DMS53 treated with DMSO at 0.1 percent for 48 hours (cell line): Measurements from ENCODE around the gene AQP1.

Experiments used
- DNase-seq: peaks from one replicate; lab custom pipeline; 2025; ENCODE audit not compliant: unreplicated experiment; lab: John Stamatoyannopoulos, UW

AQP1 gene

DNA sequence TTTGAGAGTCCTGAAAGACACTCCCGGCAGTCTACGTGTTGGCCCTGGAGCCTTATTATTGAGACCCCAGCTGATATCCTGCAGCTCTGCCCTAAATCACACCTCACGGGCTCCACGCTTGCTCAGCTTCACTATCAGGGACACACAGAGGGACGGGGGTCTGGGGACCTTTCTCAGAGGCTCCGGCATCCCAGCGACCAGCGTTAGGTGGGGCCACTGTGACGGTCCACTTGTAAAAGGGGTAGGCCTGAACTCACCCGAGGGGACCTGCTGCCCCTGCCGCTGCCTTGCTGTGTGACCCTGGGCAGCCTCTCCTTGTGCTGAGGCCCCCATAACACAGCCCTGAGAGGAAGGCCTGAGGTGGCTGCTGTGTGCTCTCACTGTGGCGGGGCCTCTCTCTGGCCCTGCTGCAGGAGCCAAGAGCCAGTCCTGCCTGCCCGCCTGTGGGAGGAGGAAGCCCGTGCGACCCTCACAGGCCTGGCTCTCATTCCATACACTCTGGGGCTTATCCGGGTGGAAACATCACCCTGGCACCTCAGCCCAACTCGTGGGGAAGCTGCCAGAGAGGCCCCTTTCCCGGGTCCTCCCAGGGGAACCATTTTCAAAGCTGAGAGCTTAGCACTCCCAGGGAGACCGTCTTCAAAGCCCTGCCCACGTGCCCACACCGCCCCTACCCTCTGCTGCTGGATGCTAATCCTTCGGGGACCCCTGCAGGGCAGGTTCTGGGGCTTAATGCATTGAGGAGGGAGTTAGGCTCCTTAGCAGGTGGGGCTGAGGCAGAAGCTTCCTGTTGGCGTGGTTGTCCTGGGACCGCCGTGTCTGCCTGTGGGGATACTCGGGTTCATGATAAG, 21.7 kb downstream of the AQP1 start:
- no peak for DNase-seq

DNA sequence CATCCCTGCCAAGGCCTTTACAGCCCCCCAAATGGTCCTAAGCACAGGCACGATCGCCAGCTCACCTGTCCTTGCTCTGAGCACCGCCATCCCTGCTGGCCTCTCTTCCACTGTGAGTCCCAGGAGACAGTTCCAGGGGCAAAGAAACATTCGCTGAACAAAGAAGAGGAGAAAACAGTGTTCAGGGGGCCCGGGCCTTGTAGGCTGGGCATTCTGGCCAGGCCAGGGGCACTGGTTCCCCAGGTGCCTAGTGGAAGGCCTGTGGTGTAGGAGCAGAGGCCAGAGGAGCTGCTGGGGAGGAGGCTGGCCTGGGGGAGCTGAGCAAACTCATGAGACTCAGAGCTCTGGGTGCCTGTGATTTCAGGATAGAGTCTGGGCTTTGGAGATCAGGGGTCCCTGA, 22.6 kb downstream of the AQP1 start:
- no peak for DNase-seq

DNA sequence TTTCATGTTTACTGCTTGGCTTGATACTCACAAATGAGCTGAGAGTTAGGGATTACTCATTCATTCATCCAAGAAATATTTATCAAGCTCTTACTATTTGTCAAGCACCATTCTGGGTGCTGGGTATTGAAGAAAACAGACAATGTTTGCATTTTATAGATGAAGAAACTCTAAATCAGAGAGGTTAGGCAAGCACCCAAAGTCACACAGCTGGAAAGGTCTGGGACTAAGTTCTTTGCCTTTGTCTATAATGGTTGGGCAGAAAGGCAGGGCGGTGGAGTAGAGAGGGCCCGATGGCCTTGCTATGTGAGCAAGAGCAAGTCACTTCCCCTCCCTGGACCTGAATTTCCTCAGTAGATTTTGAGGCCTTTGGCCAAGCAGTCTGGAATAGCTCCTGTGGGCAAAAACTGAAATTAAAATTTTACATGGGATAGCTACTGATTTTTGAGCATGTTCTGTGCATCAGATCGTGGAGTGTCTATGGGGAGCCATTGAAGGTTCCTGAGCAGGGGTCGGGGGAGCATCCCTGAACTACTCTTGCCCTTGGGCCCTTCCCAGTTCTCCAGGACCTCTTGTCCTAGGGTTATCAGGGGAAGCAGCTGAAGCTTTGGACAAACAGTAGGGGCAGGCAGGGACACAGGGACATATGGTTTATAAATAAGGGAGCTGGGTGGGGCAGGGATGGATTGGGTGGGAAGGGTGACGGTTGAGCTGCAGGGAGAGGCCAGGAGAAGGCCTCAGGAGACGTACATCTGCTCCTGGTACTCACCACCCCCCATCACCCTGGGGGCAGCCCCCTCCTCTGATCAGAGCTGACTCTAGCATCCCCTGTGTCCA, 23.3 kb downstream of the AQP1 start:
- no peak for DNase-seq

DNA sequence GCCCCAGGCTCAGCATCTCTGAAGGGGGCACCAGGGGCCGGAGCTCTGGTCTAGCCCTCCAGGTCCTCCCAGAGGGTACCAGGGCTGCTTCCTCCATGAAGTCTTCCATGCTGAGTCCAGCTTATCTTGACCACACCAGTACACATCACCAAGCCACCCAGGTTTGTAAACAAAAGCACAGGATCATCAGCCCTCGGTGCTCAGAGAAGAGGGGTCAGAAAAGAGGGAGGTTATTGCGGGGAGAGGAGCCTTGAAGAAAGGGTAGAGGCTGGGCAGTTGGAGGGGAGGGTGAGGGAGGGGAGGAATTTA, 23.9 kb downstream of the AQP1 start:
- no peak for DNase-seq

DNA sequence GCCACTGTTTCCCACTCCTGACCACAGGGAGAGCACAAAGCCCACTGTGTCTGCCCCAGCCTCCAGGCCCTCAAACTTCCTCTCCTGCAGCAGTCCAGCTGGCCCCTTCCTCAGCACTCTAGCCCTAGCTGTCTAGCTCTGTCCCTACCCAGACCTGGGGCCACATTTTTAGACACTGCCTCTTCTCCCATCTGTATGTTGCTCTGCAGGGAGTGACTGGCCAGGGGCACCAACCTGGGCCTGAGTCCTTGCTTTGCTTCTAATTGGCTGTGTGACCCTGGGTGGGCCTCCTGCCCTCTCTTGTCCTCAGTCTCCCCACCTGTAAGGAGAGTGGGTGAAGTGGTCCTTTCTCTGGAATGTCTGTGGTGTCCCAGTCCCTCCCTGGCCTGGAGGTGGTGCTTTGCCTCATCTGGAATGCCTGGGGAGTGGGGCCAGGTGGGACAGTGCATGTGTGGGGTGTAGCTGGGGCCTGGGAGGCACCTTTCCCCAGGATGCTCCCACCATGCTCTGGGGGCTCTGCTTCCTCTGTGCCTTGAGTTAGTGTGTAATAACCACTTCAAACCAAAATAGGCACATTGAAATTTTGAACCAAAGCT, 25.1 kb downstream of the AQP1 start:
- no peak for DNase-seq

DNA sequence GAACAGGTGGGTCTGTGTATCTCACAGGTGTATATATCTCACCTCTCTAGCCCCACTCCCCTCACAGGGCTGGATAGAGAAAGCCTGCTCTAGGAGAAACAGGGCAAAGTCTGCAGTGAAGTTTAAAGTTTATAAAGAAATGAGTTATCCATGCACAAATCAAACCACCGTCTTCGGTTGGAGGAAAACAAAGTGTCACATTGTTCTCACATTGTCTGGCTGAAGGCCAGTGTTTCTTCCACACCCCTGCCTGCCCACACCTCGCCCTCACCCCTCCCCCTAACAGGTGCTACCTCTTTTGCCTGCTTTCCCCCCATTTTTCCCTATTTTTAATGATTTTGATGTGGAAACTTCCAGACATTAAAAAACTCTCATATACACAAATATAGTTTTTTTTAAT, 25.8 kb downstream of the AQP1 start:
- no peak for DNase-seq

DNA sequence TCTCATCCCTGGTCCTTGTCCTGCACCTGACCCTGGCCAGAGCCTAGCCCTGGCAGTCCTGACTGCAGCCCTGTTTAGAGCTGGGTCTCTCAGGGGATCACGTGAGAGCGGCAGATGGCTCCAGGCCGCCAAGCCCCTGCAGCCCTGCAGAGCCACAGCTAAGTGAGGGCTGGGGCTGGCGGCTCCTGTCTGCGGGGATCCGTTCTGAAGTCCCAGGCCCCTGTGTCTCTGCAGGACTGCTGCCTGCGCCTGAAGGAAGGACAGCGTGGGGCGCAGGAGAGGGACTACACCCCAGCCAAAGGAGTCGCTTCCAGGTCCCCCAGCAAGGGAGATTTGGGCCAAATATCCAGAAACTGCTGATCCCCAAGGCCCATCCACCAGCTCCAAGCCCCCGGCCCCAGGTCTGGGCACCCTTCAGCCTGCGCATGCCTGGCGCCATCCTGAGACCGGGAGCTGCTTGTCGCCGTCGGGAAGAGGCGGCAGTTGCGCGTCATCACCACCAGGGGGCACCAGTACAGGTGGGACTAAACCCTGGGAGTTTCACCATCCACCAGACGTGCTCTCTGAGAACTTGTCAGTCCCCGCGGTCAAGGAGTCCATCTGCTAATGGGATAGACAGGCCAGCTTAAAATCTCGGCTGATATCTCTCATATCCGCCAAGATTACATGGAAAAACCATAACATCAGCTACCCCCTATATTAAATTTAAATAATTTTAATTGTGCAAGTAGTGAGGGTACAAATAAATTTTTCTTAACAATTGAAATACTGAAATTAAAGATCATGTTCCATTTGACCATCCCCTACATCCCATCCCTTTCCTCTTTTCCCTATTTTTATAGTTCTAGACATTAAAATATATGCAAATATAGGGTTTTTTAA, 27.0 kb downstream of the AQP1 start:
- DNase-seq, result peak; percentile 97

DNA sequence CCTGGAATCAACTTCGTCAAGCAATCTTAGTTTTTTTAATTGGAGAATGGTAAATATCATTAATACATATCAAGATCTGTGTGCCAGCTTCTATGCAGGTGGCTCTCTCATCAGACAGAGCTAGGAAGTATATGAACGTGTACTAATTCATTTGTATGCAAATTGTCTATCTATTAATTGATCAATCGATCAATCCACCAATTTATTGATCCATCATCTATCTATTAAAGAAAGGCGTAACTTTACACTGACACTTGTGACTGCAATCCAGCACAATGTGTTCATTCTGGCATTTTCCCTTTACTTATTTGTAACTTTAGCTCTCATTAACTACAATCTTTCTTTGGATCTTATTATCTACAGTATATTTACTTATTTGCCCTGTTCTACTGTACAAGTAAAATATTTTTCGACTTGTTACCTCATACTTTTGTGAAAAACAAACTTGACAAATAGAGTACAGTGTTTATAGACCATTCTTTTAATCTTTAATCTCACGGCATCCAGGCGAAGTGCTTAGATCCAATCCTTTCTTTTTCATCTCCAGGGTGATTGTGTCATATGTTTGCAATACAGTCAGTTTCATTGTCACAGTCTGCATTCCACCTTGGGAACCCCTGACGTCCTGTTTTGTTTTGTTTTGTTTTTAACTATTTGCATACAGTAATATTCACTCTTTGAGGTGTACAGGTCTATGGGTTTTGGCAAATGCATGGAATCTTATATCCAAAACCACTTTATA, 30.1 kb downstream of the AQP1 start:
- peak; percentile 21 for DNase-seq

DNA sequence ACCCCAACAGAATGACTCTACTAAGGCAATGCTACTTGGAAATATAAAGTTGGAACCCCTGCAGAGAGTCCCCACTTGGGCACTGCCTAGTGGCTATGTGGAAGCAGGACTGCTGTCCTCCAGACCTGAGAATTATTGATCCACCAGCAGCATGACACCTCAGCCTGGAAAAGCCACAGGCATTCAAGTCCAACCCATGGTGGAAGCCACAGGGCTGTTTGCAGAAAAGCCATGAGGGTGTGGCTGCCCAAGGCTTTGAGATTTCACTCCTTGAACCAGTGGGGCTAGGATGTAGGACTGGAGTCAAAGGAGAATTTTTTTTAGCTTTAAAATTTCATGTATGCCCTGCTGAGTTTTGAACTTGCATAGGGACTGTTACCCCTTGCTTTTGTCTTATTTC, 38.5 kb downstream of the AQP1 start:
- no peak for DNase-seq

DNA sequence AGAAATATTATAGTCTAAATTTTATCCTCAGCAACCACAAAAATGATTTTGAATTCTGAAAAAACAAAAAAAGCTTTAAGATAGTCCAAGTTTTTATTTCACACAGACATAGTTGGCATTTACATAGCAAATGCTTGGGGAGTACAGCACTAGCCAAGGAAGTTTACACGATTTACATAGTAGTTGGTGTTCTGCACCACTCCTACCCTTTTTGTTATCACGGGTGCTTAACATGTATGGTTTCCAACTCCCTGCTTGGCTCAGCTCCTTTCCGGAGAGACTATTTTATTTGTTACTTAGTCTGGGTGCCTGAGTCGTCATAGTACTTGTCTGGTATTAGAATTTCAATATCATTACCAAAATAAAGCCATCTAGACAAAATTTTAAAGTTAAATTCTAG, 43.3 kb downstream of the AQP1 start:
- DNase-seq, result no peak

DNA sequence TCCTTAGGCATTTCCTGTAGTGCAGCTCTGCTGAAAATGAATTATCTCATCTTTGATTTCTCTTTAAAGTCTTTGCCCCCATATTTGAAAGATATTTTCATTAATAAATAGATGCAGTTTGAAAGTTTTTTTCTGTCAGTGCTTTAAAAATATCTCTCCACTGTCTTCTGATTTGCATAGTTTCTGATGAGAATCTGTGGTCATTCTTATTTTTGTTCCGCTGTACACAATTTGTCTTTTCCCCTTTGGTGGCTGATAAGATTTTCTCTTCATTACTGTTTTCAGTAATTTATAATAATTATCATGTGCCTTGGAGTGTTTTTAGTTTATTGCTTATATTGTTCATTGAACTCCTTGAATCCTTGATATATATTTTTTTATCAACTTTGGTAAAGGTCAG, 45.1 kb downstream of the AQP1 start:
- no peak for DNase-seq

DNA sequence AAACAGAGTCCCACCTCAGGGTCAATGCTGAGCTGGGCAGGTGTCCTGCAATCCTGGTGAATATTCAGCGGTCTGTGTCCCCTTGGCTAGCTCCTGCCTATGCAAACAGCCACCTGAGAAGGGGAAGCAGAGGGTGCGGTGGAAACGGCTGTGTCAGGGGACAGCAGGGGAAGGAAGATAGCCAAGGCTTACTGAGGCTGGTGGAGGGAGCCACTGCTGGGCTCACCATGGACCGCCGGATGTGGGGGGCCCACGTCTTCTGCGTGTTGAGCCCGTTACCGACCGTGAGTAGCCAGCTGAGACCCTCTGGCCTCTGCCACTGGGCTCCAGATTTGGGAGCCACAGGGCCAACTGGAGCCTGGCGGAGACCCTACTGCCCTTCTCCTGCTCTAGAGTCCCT, 52.2 kb downstream of the AQP1 start, which contains the start of gene GHRHR:
Gene GHRHR, plus strand, starts transcription at position 112 of the 400 bp plus-strand sequence. Its CDS starts 116 bp downstream, at position 228.
- DNase-seq, result no peak

DNA sequence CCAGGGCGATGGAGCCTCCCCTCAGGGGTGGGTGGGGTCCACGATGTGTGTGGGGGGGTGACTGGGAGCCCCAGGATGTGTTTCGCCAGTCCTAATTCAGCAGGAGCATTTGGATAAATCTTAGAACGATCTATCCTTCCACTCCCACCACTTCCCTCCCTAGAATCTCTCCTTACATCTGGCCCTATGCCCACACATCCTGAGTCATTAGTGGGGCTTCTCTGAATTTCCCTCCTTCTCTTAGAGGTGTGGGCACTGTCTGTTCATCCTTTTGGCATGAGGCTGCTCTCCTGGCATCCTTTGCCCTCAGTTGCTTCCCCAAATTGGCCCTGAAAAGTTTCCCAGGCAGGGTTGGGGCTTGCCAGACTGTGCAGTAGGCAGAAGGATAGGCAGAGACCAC, 53.7 kb downstream of the AQP1 start:
- DNase-seq, result no peak

DNA sequence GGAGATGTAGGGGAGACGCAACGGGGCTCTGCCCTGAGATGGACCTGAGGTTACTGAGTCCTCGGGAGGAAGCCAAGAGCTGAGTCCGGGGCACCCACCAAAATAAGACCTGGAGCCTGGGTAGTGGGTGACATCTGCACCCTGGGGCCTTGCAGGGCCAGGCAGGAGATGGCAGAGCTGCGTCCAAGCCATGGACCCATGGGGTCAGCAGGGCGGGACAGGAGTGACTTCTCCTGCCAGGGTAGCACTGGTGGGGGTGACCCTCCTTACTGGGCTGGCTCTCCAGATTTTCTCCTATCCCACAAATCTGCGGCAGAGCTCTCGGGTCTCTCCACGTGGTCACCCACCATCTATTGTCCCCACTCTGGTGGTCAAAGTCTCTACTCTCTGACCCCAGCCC, 54.2 kb downstream of the AQP1 start:
- no peak for DNase-seq

DNA sequence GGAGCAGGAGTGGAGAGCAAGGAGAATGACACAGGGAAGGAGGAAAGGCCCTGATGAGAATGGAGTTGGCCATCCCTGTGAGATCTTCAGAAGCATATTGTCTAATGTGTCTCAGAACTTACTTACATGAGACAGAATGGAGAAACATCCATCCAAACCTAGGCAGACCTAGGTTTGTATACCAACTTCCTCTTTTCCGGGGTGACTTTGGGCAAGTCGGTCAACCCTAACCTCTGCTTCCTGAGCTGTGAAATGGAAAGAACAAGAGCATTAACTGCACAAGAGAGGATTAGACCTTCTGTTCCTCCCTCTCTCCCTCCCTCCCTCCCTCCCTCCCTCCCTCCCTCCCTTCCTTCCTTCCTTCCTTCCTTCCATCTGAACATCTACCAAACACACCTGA, 56.6 kb downstream of the AQP1 start:
- no peak for DNase-seq

DNA sequence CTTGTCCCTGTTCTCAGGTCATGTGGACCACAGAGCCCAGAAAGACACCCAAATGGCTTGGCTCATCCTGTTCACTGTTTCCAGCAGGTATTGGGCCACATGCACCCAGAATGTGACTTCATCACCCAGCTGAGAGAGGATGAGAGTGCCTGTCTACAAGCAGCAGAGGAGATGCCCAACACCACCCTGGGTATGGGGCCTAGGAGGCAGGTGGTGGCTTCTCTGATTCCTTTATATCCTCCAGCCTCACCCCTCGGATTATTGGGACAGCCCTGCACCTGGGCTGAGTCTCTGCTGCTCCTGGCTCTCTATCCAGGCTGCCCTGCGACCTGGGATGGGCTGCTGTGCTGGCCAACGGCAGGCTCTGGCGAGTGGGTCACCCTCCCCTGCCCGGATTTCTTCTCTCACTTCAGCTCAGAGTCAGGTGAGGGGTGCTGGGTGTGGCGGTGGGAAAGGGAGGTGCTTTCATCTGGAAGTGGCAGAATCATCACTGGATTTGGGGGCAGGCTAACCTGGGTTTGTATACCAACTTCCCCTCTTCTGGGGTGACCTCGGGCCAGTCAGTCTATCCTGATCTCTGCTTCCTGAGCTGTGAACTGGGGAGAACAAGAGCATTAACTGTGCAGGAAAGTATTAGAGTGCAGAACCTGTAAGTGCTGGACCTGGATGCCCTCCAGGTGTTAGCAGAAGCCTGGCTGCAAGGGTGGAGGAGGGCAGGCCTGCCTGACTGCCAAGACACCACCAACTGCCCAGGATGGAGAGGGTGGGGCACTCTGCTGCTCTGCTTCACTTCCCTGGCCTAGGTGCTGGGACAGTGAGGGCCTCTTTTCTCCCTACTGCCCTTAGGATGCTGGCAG, 57.3 kb downstream of the AQP1 start:
- DNase-seq, result no peak

DNA sequence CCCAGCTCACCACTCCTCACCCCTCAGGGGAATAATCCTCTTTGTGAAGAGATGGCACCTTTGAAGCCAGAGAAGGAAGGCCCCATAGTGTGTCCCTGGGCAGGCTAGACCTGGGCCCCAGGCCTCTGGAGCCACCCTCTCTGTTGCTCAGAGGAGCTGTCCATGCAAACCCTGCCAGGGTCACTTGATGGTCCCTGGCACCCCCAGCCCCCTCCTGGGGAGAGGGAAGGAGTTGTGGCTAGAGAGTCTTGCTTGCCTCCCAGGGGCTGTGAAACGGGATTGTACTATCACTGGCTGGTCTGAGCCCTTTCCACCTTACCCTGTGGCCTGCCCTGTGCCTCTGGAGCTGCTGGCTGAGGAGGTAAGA, 57.9 kb downstream of the AQP1 start:
- DNase-seq, result no peak

DNA sequence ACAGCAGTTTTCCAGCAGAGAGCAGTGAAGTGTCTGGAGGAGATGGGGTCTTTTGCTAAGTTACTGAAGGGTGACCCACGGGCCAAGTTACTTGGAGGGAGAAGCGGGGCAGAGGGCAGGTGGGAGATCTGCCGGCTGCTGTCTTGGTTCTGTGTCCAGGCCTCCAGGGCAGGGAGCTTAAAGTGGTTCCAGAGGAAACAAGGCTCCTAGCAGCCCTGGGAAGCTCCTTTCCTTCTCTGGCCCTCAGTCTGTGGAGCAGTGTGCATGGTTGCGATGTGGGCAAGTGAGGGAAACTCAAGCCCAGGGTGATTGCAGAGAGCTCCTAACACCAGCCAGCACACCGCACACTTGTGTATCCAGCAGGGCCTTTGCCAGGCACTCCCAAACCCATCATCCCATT, 58.4 kb downstream of the AQP1 start:
- DNase-seq, result no peak

DNA sequence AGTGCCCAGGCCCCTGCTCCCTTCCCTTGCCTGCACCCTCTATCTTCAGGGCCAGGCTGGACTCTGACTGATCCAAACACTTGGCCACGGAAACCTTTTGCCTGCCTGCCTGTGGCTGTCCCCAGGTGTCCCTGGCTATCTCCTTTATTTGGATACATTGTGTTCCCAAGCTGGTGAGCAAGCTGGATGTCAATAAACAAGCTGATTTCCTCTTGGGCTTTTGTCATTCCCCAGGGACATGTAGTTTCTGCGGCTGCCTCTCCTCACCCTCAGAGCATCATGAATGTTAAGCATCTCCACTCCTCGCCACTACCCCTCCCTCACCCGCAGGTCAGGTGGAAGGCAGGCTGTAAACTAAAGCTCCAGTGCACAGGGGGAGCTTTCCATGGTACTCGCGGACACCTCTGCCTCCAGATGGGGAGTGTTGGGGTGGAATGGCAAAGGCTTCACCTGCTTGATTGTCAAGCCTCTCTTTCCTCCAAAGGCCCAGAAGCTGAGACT, 59.0 kb downstream of the AQP1 start:
- no peak for DNase-seq
